Activated naive CD4-positive, alpha-beta T cell treated with anti-CD3 and anti-CD28 coated beads, Interleukin-2, amount 10 ng/mL, durations not matched to agents 7 days and 5 days (primary cell): Measurements from ENCODE around the gene HPS5.
A peak's percentile ranks its signal among the peaks of the same experiment; 100 is the strongest.

Experiments
- CTCF ChIA-PET: fragments of 350-600 bp; sonication (Branson Sonifier 250); formaldehyde crosslinking; loops from one replicate; lab custom pipeline; 2021; ENCODE audit warnings: antibody characterized with exemption; lab: Charles Lee
- DNase-seq: peaks from one replicate; pipeline ENCODE4 v3.0.0-alpha.2; 2020
- H3K27ac Mint-ChIP-seq: one replicate; pipeline ENCODE4 v1.8.0; 2021; ENCODE audit warnings: mild to moderate bottlenecking, moderate library complexity, mixed read lengths
- H3K27me3 Mint-ChIP-seq: one replicate; pipeline ENCODE4 v1.8.0; 2021; ENCODE audit warnings: mild to moderate bottlenecking, mixed read lengths
- H3K36me3 Mint-ChIP-seq: one replicate; pipeline ENCODE4 v1.8.0; 2021; ENCODE audit warnings: mixed read lengths
- H3K4me1 Mint-ChIP-seq: one replicate; pipeline ENCODE4 v1.8.0; 2021; ENCODE audit warnings: mixed read lengths
- H3K4me3 Mint-ChIP-seq: one replicate; pipeline ENCODE4 v1.8.0; 2021; ENCODE audit warnings: mild to moderate bottlenecking, moderate library complexity, mixed read lengths
- H3K9me3 Mint-ChIP-seq: one replicate; pipeline ENCODE4 v1.8.0; 2021; ENCODE audit warnings: mixed read lengths

HPS5 gene

GRCh38 chr11:18312012-18312411, 9.9 kb downstream of the HPS5 start:
- peaks cover 13% of the 10 kb centered on the region for H3K36me3 Mint-ChIP-seq
- no peak overlapping the region for H3K27ac Mint-ChIP-seq
- no peaks in the 10 kb centered on the region for H3K27me3 Mint-ChIP-seq
- CTCF ChIA-PET, result no interaction called here
- H3K4me1 Mint-ChIP-seq, result peaks cover 6% of the 10 kb centered on the region
- H3K4me3 Mint-ChIP-seq, result no peak overlapping the region
- no peak for DNase-seq
- no peaks in the 10 kb centered on the region for H3K9me3 Mint-ChIP-seq

- Mint-ChIP-seq H3K36me3 (peaks cover 23% of the 10 kb centered on the region), H3K4me1 (peaks cover 6% of the 10 kb centered on the region), H3K27me3 (no peaks in the 10 kb centered on the region), H3K4me3 (no peak overlapping the region), H3K27ac (no peak overlapping the region), H3K9me3 (no peaks in the 10 kb centered on the region)
- no peak for DNase-seq
- CTCF ChIA-PET, result interaction anchor here (0.6 kb wide), 1 partner anchor 315 kb away, joined by 3 read pairs; no protein-coding TSS in a partner anchor
These were observed 11.1 kb downstream of the HPS5 start for GRCh38 chr11:18310800-18311340.

GRCh38 chr11:18309691-18310090, 12.2 kb downstream of the HPS5 start:
- Mint-ChIP-seq H3K4me1 (peaks cover 4% of the 10 kb centered on the region), H3K4me3 (no peak overlapping the region), H3K9me3 (no peaks in the 10 kb centered on the region), H3K27me3 (no peaks in the 10 kb centered on the region), H3K36me3 (peaks cover 30% of the 10 kb centered on the region), H3K27ac (no peak overlapping the region)
- CTCF ChIA-PET, result no interaction called here
- DNase-seq, result no peak

GRCh38 chr11:18308242-18308641, 13.7 kb downstream of the HPS5 start:
- H3K4me1 Mint-ChIP-seq, result peaks cover 2% of the 10 kb centered on the region
- no peak for DNase-seq
- CTCF ChIA-PET, result interaction anchor here (1.3 to 1.7 kb wide), 2 partner anchors 13 to 65 kb away, joined by 3 to 4 read pairs; no protein-coding TSS in a partner anchor
- no peaks in the 10 kb centered on the region for H3K9me3 Mint-ChIP-seq
- H3K27me3 Mint-ChIP-seq, result no peaks in the 10 kb centered on the region
- no peak overlapping the region for H3K27ac Mint-ChIP-seq
- H3K4me3 Mint-ChIP-seq, result no peak overlapping the region
- peaks cover 35% of the 10 kb centered on the region for H3K36me3 Mint-ChIP-seq

GRCh38 chr11:18307461-18308139, 14.3 kb downstream of the HPS5 start:
- H3K4me3 Mint-ChIP-seq, result no peak overlapping the region
- CTCF ChIA-PET, result interaction anchor here (1.3 to 1.7 kb wide), 2 partner anchors 12 to 64 kb away, joined by 3 to 4 read pairs; no protein-coding TSS in a partner anchor
- no peaks in the 10 kb centered on the region for H3K9me3 Mint-ChIP-seq
- no peaks in the 10 kb centered on the region for H3K27me3 Mint-ChIP-seq
- no peak overlapping the region for H3K27ac Mint-ChIP-seq
- H3K4me1 Mint-ChIP-seq, result no peaks in the 10 kb centered on the region
- no peak for DNase-seq
- H3K36me3 Mint-ChIP-seq, result peaks cover 38% of the 10 kb centered on the region

- Mint-ChIP-seq H3K27ac (no peak overlapping the region), H3K4me1 (no peaks in the 10 kb centered on the region), H3K27me3 (no peaks in the 10 kb centered on the region), H3K36me3 (peaks cover 46% of the 10 kb centered on the region), H3K4me3 (no peak overlapping the region), H3K9me3 (no peaks in the 10 kb centered on the region)
- DNase-seq, result no peak
- CTCF ChIA-PET, result no interaction called here
These were observed 17.2 kb downstream of the HPS5 start for GRCh38 chr11:18304745-18305144.

- Mint-ChIP-seq H3K36me3 (peaks cover 57% of the 10 kb centered on the region), H3K9me3 (no peaks in the 10 kb centered on the region), H3K4me1 (peaks cover 2% of the 10 kb centered on the region), H3K27me3 (no peaks in the 10 kb centered on the region), H3K27ac (no peak overlapping the region), H3K4me3 (no peak overlapping the region)
- CTCF ChIA-PET, result no interaction called here
- DNase-seq, result no peak
These were observed 22.2 kb downstream of the HPS5 start for GRCh38 chr11:18299721-18300120.

GRCh38 chr11:18295316-18295715, 26.6 kb downstream of the HPS5 start:
- Mint-ChIP-seq H3K4me1 (peaks cover 2% of the 10 kb centered on the region), H3K36me3 (peaks cover 56% of the 10 kb centered on the region), H3K27me3 (no peaks in the 10 kb centered on the region), H3K4me3 (no peak overlapping the region), H3K27ac (no peak overlapping the region), H3K9me3 (no peaks in the 10 kb centered on the region)
- CTCF ChIA-PET, result interaction anchor here (0.8 kb wide), 1 partner anchor 12 kb away, joined by 3 read pairs; no protein-coding TSS in a partner anchor
- no peak for DNase-seq

GRCh38 chr11:18294862-18295261, 27.1 kb downstream of the HPS5 start:
- no peaks in the 10 kb centered on the region for H3K9me3 Mint-ChIP-seq
- CTCF ChIA-PET, result interaction anchor here (0.8 kb wide), 1 partner anchor 13 kb away, joined by 3 read pairs; no protein-coding TSS in a partner anchor
- no peak overlapping the region for H3K27ac Mint-ChIP-seq
- H3K27me3 Mint-ChIP-seq, result no peaks in the 10 kb centered on the region
- DNase-seq, result no peak
- peaks cover 2% of the 10 kb centered on the region for H3K4me1 Mint-ChIP-seq
- no peak overlapping the region for H3K4me3 Mint-ChIP-seq
- H3K36me3 Mint-ChIP-seq, result peaks cover 58% of the 10 kb centered on the region

GRCh38 chr11:18288911-18289310, 33.0 kb downstream of the HPS5 start:
- Mint-ChIP-seq H3K4me1 (no peaks in the 10 kb centered on the region), H3K4me3 (no peak overlapping the region), H3K9me3 (no peaks in the 10 kb centered on the region), H3K36me3 (peaks cover 54% of the 10 kb centered on the region), H3K27ac (no peak overlapping the region), H3K27me3 (no peaks in the 10 kb centered on the region)
- no peak for DNase-seq
- CTCF ChIA-PET, result no interaction called here

GRCh38 chr11:18285841-18286240, 36.1 kb downstream of the HPS5 start:
- Mint-ChIP-seq H3K36me3 (peaks cover 53% of the 10 kb centered on the region), H3K4me1 (peaks cover 16% of the 10 kb centered on the region), H3K4me3 (no peak overlapping the region), H3K9me3 (no peaks in the 10 kb centered on the region), H3K27me3 (no peaks in the 10 kb centered on the region), H3K27ac (no peak overlapping the region)
- no peak for DNase-seq
- CTCF ChIA-PET, result interaction anchor here (1.2 kb wide), 1 partner anchor 42 kb away, joined by 3 read pairs; no protein-coding TSS in a partner anchor

GRCh38 chr11:18282626-18283025, 39.3 kb downstream of the HPS5 start:
- H3K27me3 Mint-ChIP-seq, result no peaks in the 10 kb centered on the region
- H3K27ac Mint-ChIP-seq, result no peak overlapping the region
- peaks cover 33% of the 10 kb centered on the region for H3K4me1 Mint-ChIP-seq
- CTCF ChIA-PET, result no interaction called here
- H3K4me3 Mint-ChIP-seq, result no peak overlapping the region
- peaks cover 63% of the 10 kb centered on the region for H3K36me3 Mint-ChIP-seq
- DNase-seq, result no peak
- H3K9me3 Mint-ChIP-seq, result no peaks in the 10 kb centered on the region

- Mint-ChIP-seq H3K4me1 (peaks cover 33% of the 10 kb centered on the region), H3K9me3 (no peaks in the 10 kb centered on the region), H3K4me3 (peak overlapping the region; percentile 3), H3K36me3 (peaks cover 54% of the 10 kb centered on the region), H3K27ac (peak overlapping the region; percentile 85), H3K27me3 (no peaks in the 10 kb centered on the region)
- DNase-seq, result no peak
- CTCF ChIA-PET, result interaction anchor here (1.6 kb wide), 1 partner anchor 37 kb away, joined by 6 read pairs; no protein-coding TSS in a partner anchor
These were observed 41.4 kb downstream of the HPS5 start for GRCh38 chr11:18280438-18281045.

GRCh38 chr11:18277565-18278271, 44.2 kb downstream of the HPS5 start:
- H3K4me3 Mint-ChIP-seq, result no peak overlapping the region
- H3K27ac Mint-ChIP-seq, result no peak overlapping the region
- no peaks in the 10 kb centered on the region for H3K27me3 Mint-ChIP-seq
- peaks cover 2% of the 10 kb centered on the region for H3K9me3 Mint-ChIP-seq
- CTCF ChIA-PET, result interaction anchor here (1.2 kb wide), 1 partner anchor 34 kb away, joined by 4 read pairs; no protein-coding TSS in a partner anchor
- H3K36me3 Mint-ChIP-seq, result peaks cover 42% of the 10 kb centered on the region
- no peak for DNase-seq
- H3K4me1 Mint-ChIP-seq, result peaks cover 32% of the 10 kb centered on the region
